ENCODE data around the gene ASAP3. TPM values are rescaled to one million over a fixed set of nuclear protein-coding genes. Genes with fewer than 3 reads are reported as not detected.

Gene ASAP3
- total and polyA plus RNA-seq, 2 donors (not counting 3 experiments of a cell fraction or from before 2014, with no cell fraction given) = 12.5 to 14.2 TPM

DNA sequence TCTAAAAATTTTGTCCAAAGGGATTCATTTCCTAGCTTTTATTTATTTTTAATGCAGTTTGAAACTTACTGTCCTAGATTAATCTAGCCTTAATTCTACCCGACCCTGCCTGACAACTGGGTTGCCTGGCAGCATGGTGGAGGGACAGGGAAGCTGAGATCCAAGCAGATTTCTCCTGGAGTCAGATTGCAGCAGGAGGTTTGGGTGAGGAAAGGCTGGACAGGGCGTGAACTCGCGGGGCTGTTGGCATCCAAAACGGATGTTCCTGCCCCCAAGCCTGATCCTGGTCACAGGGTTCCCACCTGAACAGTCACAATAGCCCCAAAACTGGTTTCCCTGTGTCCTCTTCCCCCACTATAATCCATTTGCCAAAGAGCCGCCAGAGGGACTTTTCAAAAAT, 82.7 kb downstream of the ASAP3 start:
- no peaks in the 10 kb centered on the region for H4K20me1 ChIP-seq (replicated peaks; ENCODE audit: control insufficient read depth, extremely low read depth, insufficient read depth, low read length)
- H3K4me3 ChIP-seq (replicated peaks in 1 of 3; ENCODE audit: insufficient read depth in 1 of 3, low read depth in 1 of 3, low read length in 3 of 3) = no peak overlapping the region
- FAIRE-seq (no peak), DNase-seq (ENCODE audit: low read depth, low spot score) (no peak)
- no peaks in the 10 kb centered on the region for H3K9me3 ChIP-seq (replicated peaks; ENCODE audit: control insufficient read depth, insufficient read depth, low read length)
- ChIA-PET POLR2A (no interaction called here), CTCF (interaction anchor here (1.2 to 2.9 kb wide), 3 partner anchors 13 to 96 kb away, joined by 3 to 15 read pairs (median 3); no protein-coding TSS in a partner anchor)
- no peaks in the 10 kb centered on the region for H3K79me2 ChIP-seq (ENCODE audit: control insufficient read depth, insufficient read depth, low read length)
- TF ChIP-seq POLR2AphosphoS5 (IDR thresholded peaks at IDR 0.05; ENCODE audit: insufficient read depth, low read depth, low read length) = no peak
- no peak for TF ChIP-seq EZH2 (IDR thresholded peaks at IDR 0.05; ENCODE audit: borderline replicate concordance, low read depth, low read length, severe bottlenecking)
- no peak overlapping the region for H3K4me2 ChIP-seq (ENCODE audit: insufficient read depth, low read length)
- no peaks in the 10 kb centered on the region for H3K27me3 ChIP-seq (ENCODE audit: control insufficient read depth in 2 of 2, insufficient read depth in 2 of 2, low read length in 2 of 2)
- no TSS peak for BruUV-seq (replicated peaks)
- H3K36me3 ChIP-seq (ENCODE audit: control insufficient read depth in 2 of 2, extremely low read depth in 1 of 2, insufficient read depth in 2 of 2, low read length in 2 of 2) = no peaks in the 10 kb centered on the region
- peaks cover 28% of the 10 kb centered on the region for H3K4me1 ChIP-seq (ENCODE audit: control insufficient read depth, extremely low read depth, insufficient read depth, low read length)
- H3K9ac ChIP-seq (replicated peaks; ENCODE audit: extremely low read depth, insufficient read depth, low read length) = no peak overlapping the region
- H3K27ac ChIP-seq (ENCODE audit: insufficient read depth, low read depth, low read length) = no peak overlapping the region
- H3K9me1 ChIP-seq (replicated peaks; ENCODE audit: control insufficient read depth, extremely low read depth, insufficient read depth, low read length) = no peaks in the 10 kb centered on the region
- H2AFZ ChIP-seq (ENCODE audit: low read depth, low read length) = no peak overlapping the region
- intact Hi-C loops (cut with micrococcal nuclease) = no loop called here
- dilution Hi-C loops (cut with MboI; ENCODE audit: extremely low pct_ligation_motif_present, low sequenced_read_pairs) = no loop called here

DNA sequence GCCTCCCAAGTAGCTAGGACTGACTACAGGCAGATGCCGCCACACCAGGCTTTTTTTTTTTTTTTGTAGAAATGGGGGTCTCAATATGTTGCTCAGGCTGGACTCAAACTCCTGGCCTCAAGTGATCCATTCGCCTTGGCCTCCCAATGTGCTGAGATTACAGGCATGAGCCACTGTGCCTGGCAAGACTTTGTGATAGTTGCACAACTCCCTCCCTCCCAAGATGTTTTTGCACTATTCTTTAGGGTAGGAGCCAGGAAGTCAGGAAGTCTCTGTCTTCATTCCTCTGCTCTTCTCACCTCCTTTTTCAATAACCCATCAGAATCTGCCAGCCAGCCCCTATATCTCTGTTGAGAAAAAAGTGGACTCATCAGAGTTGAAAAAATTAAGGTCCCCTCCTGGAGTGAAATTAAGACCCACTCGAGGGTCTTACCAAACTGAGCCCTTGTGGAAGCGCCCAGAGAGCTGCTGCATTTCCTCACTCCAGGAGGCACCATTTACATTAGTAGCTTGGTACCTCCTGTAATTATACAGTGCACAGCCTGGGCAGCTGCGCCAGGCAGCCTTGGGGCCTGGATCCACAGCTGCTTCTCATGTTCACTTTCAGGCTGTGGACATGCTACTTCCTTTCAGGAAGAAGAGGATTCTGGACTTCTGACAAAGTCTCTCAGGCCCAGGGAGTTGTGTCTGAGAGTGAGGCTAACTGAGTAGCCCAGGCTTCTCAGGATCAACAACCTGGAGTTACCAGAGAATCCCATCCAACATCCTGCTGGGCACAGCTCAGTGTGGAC, 83.5 kb downstream of the ASAP3 start:
- H3K27me3 ChIP-seq (ENCODE audit: control insufficient read depth in 2 of 2, insufficient read depth in 2 of 2, low read length in 2 of 2) = no peaks in the 10 kb centered on the region
- no peaks in the 10 kb centered on the region for H3K9me1 ChIP-seq (replicated peaks; ENCODE audit: control insufficient read depth, extremely low read depth, insufficient read depth, low read length)
- peaks cover 28% of the 10 kb centered on the region for H3K4me1 ChIP-seq (ENCODE audit: control insufficient read depth, extremely low read depth, insufficient read depth, low read length)
- no peak overlapping the region for H3K4me2 ChIP-seq (ENCODE audit: insufficient read depth, low read length)
- FAIRE-seq (peak; percentile 18), DNase-seq (ENCODE audit: low read depth, low spot score) (no peak)
- POLR2A ChIA-PET = interaction anchor here (0.5 kb wide), 1 partner anchor 607 kb away, joined by 4 read pairs; no protein-coding TSS in a partner anchor
- CTCF ChIA-PET = interaction anchor here (1.2 to 2.9 kb wide), 2 partner anchors 12 to 96 kb away, joined by 3 to 15 read pairs; no protein-coding TSS in a partner anchor
- H3K36me3 ChIP-seq (ENCODE audit: control insufficient read depth in 2 of 2, extremely low read depth in 1 of 2, insufficient read depth in 2 of 2, low read length in 2 of 2) = no peaks in the 10 kb centered on the region
- H3K4me3 ChIP-seq (replicated peaks in 1 of 3; ENCODE audit: insufficient read depth in 1 of 3, low read depth in 1 of 3, low read length in 3 of 3) = no peak overlapping the region
- no peak overlapping the region for H3K27ac ChIP-seq (ENCODE audit: insufficient read depth, low read depth, low read length)
- H4K20me1 ChIP-seq (replicated peaks; ENCODE audit: control insufficient read depth, extremely low read depth, insufficient read depth, low read length) = no peaks in the 10 kb centered on the region
- no peak overlapping the region for H3K9ac ChIP-seq (replicated peaks; ENCODE audit: extremely low read depth, insufficient read depth, low read length)
- H2AFZ ChIP-seq (ENCODE audit: low read depth, low read length) = peak overlapping the region; percentile 27
- no TSS peak for BruUV-seq (replicated peaks)
- H3K9me3 ChIP-seq (replicated peaks; ENCODE audit: control insufficient read depth, insufficient read depth, low read length) = no peaks in the 10 kb centered on the region
- TF ChIP-seq FOS (IDR thresholded peaks at IDR 0.05; ENCODE audit: borderline replicate concordance, insufficient read depth, low read length) (no peak), CTCF (IDR thresholded peaks at IDR 0.05; ENCODE audit: extremely low read depth in 1 of 2, insufficient read depth in 1 of 2, low read depth in 1 of 2, low read length in 2 of 2) (no peak), POLR2AphosphoS5 (IDR thresholded peaks at IDR 0.05; ENCODE audit: insufficient read depth, low read depth, low read length) (no peak), EZH2 (IDR thresholded peaks at IDR 0.05; ENCODE audit: borderline replicate concordance, low read depth, low read length, severe bottlenecking) (no peak), POLR2A (IDR thresholded peaks at IDR 0.05; ENCODE audit: low read depth, low read length) (no peak), MAX (IDR thresholded peaks at IDR 0.05; ENCODE audit: insufficient read depth, insufficient read length) (no peak), GATA2 (IDR thresholded peaks at IDR 0.05; ENCODE audit: insufficient read depth, insufficient read length, low read depth, low read length) (no peak), JUN (IDR thresholded peaks at IDR 0.05; ENCODE audit: borderline replicate concordance, insufficient read depth, insufficient read length, low read depth) (no peak), MYC (IDR thresholded peaks at IDR 0.05; ENCODE audit: low read depth, low read length) (no peak)
- H3K79me2 ChIP-seq (ENCODE audit: control insufficient read depth, insufficient read depth, low read length) = no peaks in the 10 kb centered on the region
- dilution Hi-C loops (cut with MboI; ENCODE audit: extremely low pct_ligation_motif_present, low sequenced_read_pairs) = no loop called here
- intact Hi-C loops (cut with micrococcal nuclease) = no loop called here

Data from endothelial cell of umbilical vein (primary cell).